Measurements from ENCODE around the gene NKIRAS2. TPM values are rescaled to one million over a fixed set of nuclear protein-coding genes. Genes with fewer than 3 reads are reported as not detected.

The NKIRAS2 gene
- total and polyA plus RNA-seq, 2 donors (not counting 1 experiment from before 2014, with no cell fraction given): 18.8 to 37.7 TPM

GRCh38 chr17:42058063-42058462 lies 38.2 kb downstream of the NKIRAS2 start:
- no peaks in the 10 kb centered on the region for H3K36me3 ChIP-seq (ENCODE audit: control insufficient read depth, insufficient read depth, low read length)
- no peak overlapping the region for H2AFZ ChIP-seq (ENCODE audit: low read length)
- no peak for DNase-seq (ENCODE audit: low read depth in 2 of 2)
- H3K27me3 ChIP-seq (ENCODE audit: control insufficient read depth, insufficient read depth, low read length): peaks cover 11% of the 10 kb centered on the region
- H4K20me1 ChIP-seq (ENCODE audit: control insufficient read depth, extremely low read depth, insufficient read depth, low read length): no peaks in the 10 kb centered on the region
- no peak overlapping the region for H3K4me2 ChIP-seq (ENCODE audit: extremely low read depth, insufficient read depth, low read length)
- no peak overlapping the region for H3K4me3 ChIP-seq (replicated peaks in 1 of 4; ENCODE audit: control extremely low read depth in 1 of 4, insufficient read depth in 1 of 4, low read depth in 3 of 4, low read length in 4 of 4)
- H3K27ac ChIP-seq (ENCODE audit: insufficient read depth, low read length): no peak overlapping the region
- TF ChIP-seq EZH2 (IDR thresholded peaks at IDR 0.05; ENCODE audit: low read length, missing control alignments): no peak
- no peak for TF ChIP-seq CTCF (conservative IDR thresholded peaks at IDR 0.05 in 1 of 2, IDR thresholded peaks at IDR 0.05 in 1 of 2; ENCODE audit: low read depth in 1 of 2, low read length in 2 of 2)
- no peak overlapping the region for H3K9ac ChIP-seq (ENCODE audit: insufficient read depth, low read length)
- H3K4me1 ChIP-seq (ENCODE audit: control insufficient read depth, extremely low read depth, insufficient read depth, low read length): no peaks in the 10 kb centered on the region
- no peaks in the 10 kb centered on the region for H3K9me3 ChIP-seq (ENCODE audit: control insufficient read depth, insufficient read depth, low read depth, low read length)
- no peaks in the 10 kb centered on the region for H3K79me2 ChIP-seq (ENCODE audit: control insufficient read depth, insufficient read depth, low read length)

GRCh38 chr17:42059815-42060214 lies 39.9 kb downstream of the NKIRAS2 start:
- Histone ChIP-seq H2AFZ (ENCODE audit: low read length) (no peak overlapping the region), H3K9me3 (ENCODE audit: control insufficient read depth, insufficient read depth, low read depth, low read length) (no peaks in the 10 kb centered on the region), H3K27ac (ENCODE audit: insufficient read depth, low read length) (no peak overlapping the region), H3K36me3 (ENCODE audit: control insufficient read depth, insufficient read depth, low read length) (no peaks in the 10 kb centered on the region), H3K9ac (ENCODE audit: insufficient read depth, low read length) (no peak overlapping the region), H4K20me1 (ENCODE audit: control insufficient read depth, extremely low read depth, insufficient read depth, low read length) (no peaks in the 10 kb centered on the region), H3K4me3 (replicated peaks in 1 of 4; ENCODE audit: control extremely low read depth in 1 of 4, insufficient read depth in 1 of 4, low read depth in 3 of 4, low read length in 4 of 4) (no peak overlapping the region), H3K79me2 (ENCODE audit: control insufficient read depth, insufficient read depth, low read length) (no peaks in the 10 kb centered on the region), H3K27me3 (ENCODE audit: control insufficient read depth, insufficient read depth, low read length) (peaks cover 9% of the 10 kb centered on the region), H3K4me1 (ENCODE audit: control insufficient read depth, extremely low read depth, insufficient read depth, low read length) (no peaks in the 10 kb centered on the region), H3K4me2 (ENCODE audit: extremely low read depth, insufficient read depth, low read length) (no peak overlapping the region)
- TF ChIP-seq CTCF (conservative IDR thresholded peaks at IDR 0.05 in 1 of 2, IDR thresholded peaks at IDR 0.05 in 1 of 2; ENCODE audit: low read depth in 1 of 2, low read length in 2 of 2) (no peak), EZH2 (IDR thresholded peaks at IDR 0.05; ENCODE audit: low read length, missing control alignments) (no peak)
- DNase-seq (ENCODE audit: low read depth in 2 of 2): no peak

DNA sequence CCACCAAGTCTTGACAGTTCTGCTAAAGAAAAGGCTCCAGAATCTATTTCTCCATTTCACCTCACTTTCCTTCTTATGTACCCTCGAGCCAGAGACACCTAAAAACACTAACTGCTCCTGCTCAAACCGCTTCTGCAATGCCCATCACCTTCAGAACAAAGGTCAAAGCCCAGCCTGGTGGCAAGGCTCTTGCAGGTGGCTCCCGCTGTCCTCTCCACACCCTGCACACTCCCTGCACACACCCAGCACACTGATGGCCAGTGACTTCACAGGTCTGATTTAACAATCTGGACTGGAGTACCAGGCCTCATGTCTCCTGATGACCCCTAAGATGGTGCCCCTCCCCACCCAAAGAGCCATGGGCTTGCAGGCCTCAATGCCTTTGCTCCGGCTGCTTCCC lies 40.3 kb downstream of the NKIRAS2 start:
- Histone ChIP-seq H3K9ac (ENCODE audit: insufficient read depth, low read length) (no peak overlapping the region), H3K27me3 (ENCODE audit: control insufficient read depth, insufficient read depth, low read length) (peaks cover 9% of the 10 kb centered on the region), H3K36me3 (ENCODE audit: control insufficient read depth, insufficient read depth, low read length) (no peaks in the 10 kb centered on the region), H3K9me3 (ENCODE audit: control insufficient read depth, insufficient read depth, low read depth, low read length) (no peaks in the 10 kb centered on the region), H3K4me3 (replicated peaks in 1 of 4; ENCODE audit: control extremely low read depth in 1 of 4, insufficient read depth in 1 of 4, low read depth in 3 of 4, low read length in 4 of 4) (no peak overlapping the region), H3K79me2 (ENCODE audit: control insufficient read depth, insufficient read depth, low read length) (no peaks in the 10 kb centered on the region), H4K20me1 (ENCODE audit: control insufficient read depth, extremely low read depth, insufficient read depth, low read length) (no peaks in the 10 kb centered on the region), H3K4me2 (ENCODE audit: extremely low read depth, insufficient read depth, low read length) (no peak overlapping the region), H3K4me1 (ENCODE audit: control insufficient read depth, extremely low read depth, insufficient read depth, low read length) (no peaks in the 10 kb centered on the region), H2AFZ (ENCODE audit: low read length) (no peak overlapping the region), H3K27ac (ENCODE audit: insufficient read depth, low read length) (no peak overlapping the region)
- DNase-seq (ENCODE audit: low read depth in 2 of 2): no peak
- TF ChIP-seq EZH2 (IDR thresholded peaks at IDR 0.05; ENCODE audit: low read length, missing control alignments) (no peak), CTCF (conservative IDR thresholded peaks at IDR 0.05 in 1 of 2, IDR thresholded peaks at IDR 0.05 in 1 of 2; ENCODE audit: low read depth in 1 of 2, low read length in 2 of 2) (no peak)
